Measurements from ENCODE around the gene ENTHD1.

DNA sequence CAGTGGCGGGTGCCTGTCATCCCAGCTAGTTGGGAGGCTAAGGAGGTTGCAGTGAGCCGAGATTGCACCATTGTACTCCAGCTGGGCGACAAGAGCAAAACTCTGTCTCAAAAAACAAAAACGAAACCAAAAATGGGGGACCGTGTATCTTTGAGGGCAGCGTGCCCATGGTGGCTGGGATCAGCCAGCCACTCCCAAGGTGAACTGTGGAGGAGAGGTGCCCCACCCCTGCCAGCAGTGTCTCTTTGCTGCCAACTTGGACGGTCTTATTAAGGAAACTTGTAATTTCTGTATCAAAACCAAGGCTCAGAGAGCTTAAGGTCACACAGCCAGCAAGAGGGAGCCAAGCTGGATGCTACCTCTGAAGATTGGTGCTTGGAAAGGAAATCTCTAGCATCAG, 175.4 kb downstream of the ENTHD1 start:
- TF ChIP-seq EZH2 (IDR thresholded peaks at IDR 0.05; ENCODE audit: borderline replicate concordance, low read length) (no peak), CTCF (IDR thresholded peaks at IDR 0.05; ENCODE audit: low read length) (no peak)
